Measurements from ENCODE around the gene ARHGAP10. TPM values are rescaled to one million over a fixed set of nuclear protein-coding genes. Genes with fewer than 3 reads are reported as not detected.

The ARHGAP10 gene
- total RNA-seq, 4 donors from 2014 or later: 186 to 296 (median 192) TPM

DNA sequence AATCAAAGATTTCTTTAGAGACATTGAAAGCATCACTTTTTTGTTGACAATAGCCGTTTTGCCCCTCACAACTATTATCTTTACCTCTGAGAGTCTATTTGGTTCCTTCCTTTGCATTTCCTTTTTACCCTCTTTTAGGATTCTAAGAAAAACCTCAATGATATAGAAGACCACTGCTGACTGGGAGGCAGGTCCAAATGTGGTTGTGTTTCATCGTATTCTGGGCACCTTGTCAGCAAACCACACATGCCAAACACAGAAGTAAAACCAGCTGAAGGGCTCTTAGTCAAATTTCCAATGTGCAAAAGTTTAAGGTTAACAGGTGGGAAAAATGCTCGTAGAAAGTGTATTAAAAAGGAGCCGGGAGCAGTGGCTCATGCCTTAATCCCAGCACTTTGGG lies 42.8 kb upstream of the ARHGAP10 start:
- Histone ChIP-seq H3K27me3 (no peaks in the 10 kb centered on the region), H3K36me3 (no peaks in the 10 kb centered on the region), H3K4me3 (no peak overlapping the region), H3K9me3 (no peaks in the 10 kb centered on the region), H3K27ac (replicated peaks in 1 of 4) (no peak overlapping the region), H3K4me1 (peaks cover 0 to 6% (median 5%) of the 10 kb centered on the region in 4 donors)
- 62% methylated on average over 4 of the region's 4 CpGs for WGBS
- TF ChIP-seq POLR2AphosphoS5 (IDR thresholded peaks at IDR 0.05) (no peak), EP300 (IDR thresholded peaks at IDR 0.05) (no peak), POLR2A (IDR thresholded peaks at IDR 0.05; ENCODE audit: low read depth) (no peak)
- TF ChIP-seq, protein P1, sequence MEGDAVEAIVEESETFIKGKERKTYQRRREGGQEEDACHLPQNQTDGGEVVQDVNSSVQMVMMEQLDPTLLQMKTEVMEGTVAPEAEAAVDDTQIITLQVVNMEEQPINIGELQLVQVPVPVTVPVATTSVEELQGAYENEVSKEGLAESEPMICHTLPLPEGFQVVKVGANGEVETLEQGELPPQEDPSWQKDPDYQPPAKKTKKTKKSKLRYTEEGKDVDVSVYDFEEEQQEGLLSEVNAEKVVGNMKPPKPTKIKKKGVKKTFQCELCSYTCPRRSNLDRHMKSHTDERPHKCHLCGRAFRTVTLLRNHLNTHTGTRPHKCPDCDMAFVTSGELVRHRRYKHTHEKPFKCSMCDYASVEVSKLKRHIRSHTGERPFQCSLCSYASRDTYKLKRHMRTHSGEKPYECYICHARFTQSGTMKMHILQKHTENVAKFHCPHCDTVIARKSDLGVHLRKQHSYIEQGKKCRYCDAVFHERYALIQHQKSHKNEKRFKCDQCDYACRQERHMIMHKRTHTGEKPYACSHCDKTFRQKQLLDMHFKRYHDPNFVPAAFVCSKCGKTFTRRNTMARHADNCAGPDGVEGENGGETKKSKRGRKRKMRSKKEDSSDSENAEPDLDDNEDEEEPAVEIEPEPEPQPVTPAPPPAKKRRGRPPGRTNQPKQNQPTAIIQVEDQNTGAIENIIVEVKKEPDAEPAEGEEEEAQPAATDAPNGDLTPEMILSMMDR (IDR thresholded peaks at IDR 0.05): no peak
- intact Hi-C loops (cut with DNase I): no loop called here
- DNase-seq (ENCODE audit: extremely low spot score): no peak

DNA sequence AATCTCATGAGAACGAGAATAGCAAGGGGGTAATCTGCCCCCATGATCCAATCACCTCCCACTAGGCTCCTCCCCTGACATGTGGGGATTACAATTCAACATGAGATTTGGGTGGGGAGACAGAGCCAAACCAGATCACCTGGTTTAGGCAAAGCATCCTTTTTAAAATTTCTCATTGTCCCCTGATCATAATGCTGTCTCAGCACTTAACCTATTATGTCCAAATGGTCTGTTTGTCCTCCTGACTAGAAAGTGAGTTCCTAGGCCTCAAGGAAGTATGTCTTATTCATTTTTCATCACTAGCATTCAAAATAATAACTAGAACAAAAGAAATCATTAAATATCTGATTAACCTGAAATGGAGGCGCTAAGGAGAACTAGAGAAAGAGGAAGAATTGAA lies 40.1 kb upstream of the ARHGAP10 start:
- Histone ChIP-seq H3K9me3 (no peaks in the 10 kb centered on the region), H3K4me1 (no peaks in the 10 kb centered on the region), H3K4me3 (no peak overlapping the region), H3K36me3 (no peaks in the 10 kb centered on the region), H3K27me3 (no peaks in the 10 kb centered on the region), H3K27ac (replicated peaks in 1 of 4) (no peak overlapping the region)
- 84% methylated on average over 2 of the region's 2 CpGs for WGBS
- TF ChIP-seq POLR2AphosphoS5 (IDR thresholded peaks at IDR 0.05): no peak
- no peak for TF ChIP-seq POLR2A (IDR thresholded peaks at IDR 0.05; ENCODE audit: low read depth)
- TF ChIP-seq, protein P1 (IDR thresholded peaks at IDR 0.05): no peak
- TF ChIP-seq EP300 (IDR thresholded peaks at IDR 0.05): no peak
- intact Hi-C loops (cut with DNase I): no loop called here
- no peak for DNase-seq (ENCODE audit: extremely low spot score)

DNA sequence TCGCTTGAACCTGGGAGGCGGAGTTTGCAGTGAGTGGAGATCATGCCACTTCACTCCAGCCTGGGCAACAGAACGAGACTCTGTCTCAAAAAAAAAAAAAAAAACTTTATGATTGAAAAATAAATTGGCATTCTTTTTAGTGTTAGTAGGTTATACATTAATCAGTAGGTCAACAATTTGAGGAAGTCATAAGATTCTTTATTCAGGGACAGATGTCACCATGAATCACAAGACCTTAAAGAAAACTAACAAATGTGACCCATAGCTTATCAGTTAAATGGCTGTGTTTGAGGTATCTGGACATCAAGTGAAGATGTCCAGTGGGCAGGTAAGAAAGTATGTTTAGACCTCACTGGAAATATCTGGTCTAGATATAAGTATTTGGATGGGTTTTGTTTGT lies 38.7 kb upstream of the ARHGAP10 start:
- no peak overlapping the region for H3K4me3 ChIP-seq
- H3K9me3 ChIP-seq: no peaks in the 10 kb centered on the region
- no peak for TF ChIP-seq POLR2AphosphoS5 (IDR thresholded peaks at IDR 0.05)
- no peak for TF ChIP-seq POLR2A (IDR thresholded peaks at IDR 0.05; ENCODE audit: low read depth)
- TF ChIP-seq, protein P1 (IDR thresholded peaks at IDR 0.05): no peak
- no peak for TF ChIP-seq EP300 (IDR thresholded peaks at IDR 0.05)
- 91% methylated on average over 3 of the region's 3 CpGs for WGBS
- intact Hi-C loops (cut with DNase I): no loop called here
- no peak for DNase-seq (ENCODE audit: extremely low spot score)
- H3K4me1 ChIP-seq: no peaks in the 10 kb centered on the region
- no peaks in the 10 kb centered on the region for H3K36me3 ChIP-seq
- H3K27ac ChIP-seq (replicated peaks in 1 of 4): no peak overlapping the region
- H3K27me3 ChIP-seq: no peaks in the 10 kb centered on the region

DNA sequence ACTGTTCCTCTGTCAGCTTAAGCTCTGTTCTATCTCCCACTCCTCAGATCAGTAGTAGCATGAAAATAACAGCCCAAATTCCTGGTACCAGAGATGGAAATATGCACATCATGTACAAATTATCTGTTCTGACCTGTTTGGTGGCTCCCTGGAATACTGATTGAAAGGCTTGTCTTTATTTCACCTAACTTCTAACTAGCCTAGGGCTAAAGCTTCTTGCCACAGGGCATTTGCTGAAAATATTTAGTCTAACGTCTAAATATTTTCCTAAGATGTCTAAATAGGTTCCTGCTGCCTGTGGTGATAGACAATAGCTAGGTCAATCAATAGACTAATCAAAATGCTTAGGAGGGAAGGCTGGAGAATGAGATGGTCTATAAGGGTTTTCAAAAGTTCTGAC lies 35.0 kb upstream of the ARHGAP10 start:
- no peak overlapping the region for H3K4me3 ChIP-seq
- H3K9me3 ChIP-seq: no peaks in the 10 kb centered on the region
- TF ChIP-seq EP300 (IDR thresholded peaks at IDR 0.05): no peak
- TF ChIP-seq, protein P1 (IDR thresholded peaks at IDR 0.05): no peak
- no peak for TF ChIP-seq POLR2AphosphoS5 (IDR thresholded peaks at IDR 0.05)
- no peak for TF ChIP-seq POLR2A (IDR thresholded peaks at IDR 0.05; ENCODE audit: low read depth)
- H3K36me3 ChIP-seq: no peaks in the 10 kb centered on the region
- intact Hi-C loops (cut with DNase I): no loop called here
- no peaks in the 10 kb centered on the region for H3K4me1 ChIP-seq
- peak; percentile 4 for DNase-seq (ENCODE audit: extremely low spot score)
- 65% methylated on average over 1 of the region's 1 CpG for WGBS
- H3K27ac ChIP-seq (replicated peaks in 1 of 4): no peak overlapping the region
- no peaks in the 10 kb centered on the region for H3K27me3 ChIP-seq

DNA sequence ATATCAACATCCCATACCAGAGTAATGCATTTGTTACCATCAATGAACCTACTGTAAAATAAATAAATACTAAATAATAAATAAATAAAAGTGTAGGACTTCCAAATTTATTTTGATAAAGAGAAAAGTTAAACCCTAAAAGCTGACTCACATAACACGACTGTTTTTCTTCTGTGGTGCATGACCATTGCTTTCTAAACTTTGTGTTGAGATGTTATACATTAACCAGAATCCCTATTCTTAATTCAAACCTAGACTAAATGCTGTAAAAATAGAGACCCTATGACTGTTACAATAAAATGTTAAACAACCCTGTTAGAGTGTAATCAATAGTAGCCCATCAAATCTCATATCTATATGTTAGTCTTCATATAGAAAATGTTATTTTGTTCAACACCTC lies 27.0 kb upstream of the ARHGAP10 start:
- WGBS: 77% methylated on average over 1 of the region's 1 CpG
- no peak for DNase-seq (ENCODE audit: extremely low spot score)
- no peaks in the 10 kb centered on the region for H3K36me3 ChIP-seq
- no peak overlapping the region for H3K27ac ChIP-seq (replicated peaks in 1 of 4)
- no peak overlapping the region for H3K4me3 ChIP-seq
- H3K4me1 ChIP-seq: peaks cover 0 to 12% (median 9%) of the 10 kb centered on the region in 4 donors
- H3K27me3 ChIP-seq: no peaks in the 10 kb centered on the region
- no peaks in the 10 kb centered on the region for H3K9me3 ChIP-seq
- intact Hi-C loops (cut with DNase I): no loop called here
- no peak for TF ChIP-seq EP300 (IDR thresholded peaks at IDR 0.05)
- TF ChIP-seq POLR2AphosphoS5 (IDR thresholded peaks at IDR 0.05): no peak
- TF ChIP-seq POLR2A (IDR thresholded peaks at IDR 0.05; ENCODE audit: low read depth): no peak
- TF ChIP-seq, protein P1 (IDR thresholded peaks at IDR 0.05): no peak

Measured in esophagus muscularis mucosa (tissue), 4 donors.